Transverse colon (tissue), 4 donors: ENCODE measurements around the gene ZNF600.
"Not testable (repeated sequence)": the region's sequence is repeated elsewhere in the genome, so short reads cannot be mapped to it uniquely, and the experiment has no call there.

Experiments used
- POLR2A ChIP-seq: fragments of 450-650 bp; IDR thresholded peaks from one replicate; pipeline ENCODE4 v1.6.1; 2016; ENCODE audit warnings: antibody characterized with exemption, mild to moderate bottlenecking, moderate library complexity
- POLR2AphosphoS5 ChIP-seq, 3 donors: sonication (generic); formaldehyde crosslinking; IDR thresholded peaks; one replicate each; pipeline ENCODE4 v1.6.1; 2016; ENCODE audit warnings: antibody characterized with exemption in 3 of 3
- TF ChIP-seq, protein P1 (sequence below), 5 experiments: fragments of 200-600 bp in 3 of 5; fragments of 450-650 bp in 2 of 5; sonication (generic) in 3 of 5; IDR thresholded peaks; 1 replicate in 2 of 5; 2 replicates in 3 of 5; pipeline ENCODE4 v1.5.1; 2016 to 2017; ENCODE audit warnings: antibody characterized with exemption in 5 of 5, inconsistent platforms in 3 of 5, mild to moderate bottlenecking in 2 of 5, moderate library complexity in 1 of 5

DNA sequence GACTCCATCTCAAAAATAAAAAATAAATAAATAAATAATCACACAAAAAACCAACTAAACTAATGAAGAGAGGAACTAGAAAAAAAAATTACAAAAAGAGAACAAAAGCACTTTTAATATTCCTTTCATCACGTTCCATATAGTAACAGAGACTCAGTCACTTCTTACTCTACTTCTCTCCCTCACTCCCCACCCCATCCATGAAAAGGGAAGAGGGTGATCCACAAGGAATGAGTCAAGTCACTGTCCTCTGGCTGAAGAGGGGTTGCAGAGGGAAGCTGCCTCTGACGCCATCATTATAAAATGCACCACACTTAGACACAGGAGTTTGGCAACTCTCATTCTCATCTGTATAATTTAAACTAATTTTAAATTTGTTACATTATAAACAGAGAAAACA, 3.7 kb downstream of the ZNF600 start:
- TF ChIP-seq, protein P1, sequence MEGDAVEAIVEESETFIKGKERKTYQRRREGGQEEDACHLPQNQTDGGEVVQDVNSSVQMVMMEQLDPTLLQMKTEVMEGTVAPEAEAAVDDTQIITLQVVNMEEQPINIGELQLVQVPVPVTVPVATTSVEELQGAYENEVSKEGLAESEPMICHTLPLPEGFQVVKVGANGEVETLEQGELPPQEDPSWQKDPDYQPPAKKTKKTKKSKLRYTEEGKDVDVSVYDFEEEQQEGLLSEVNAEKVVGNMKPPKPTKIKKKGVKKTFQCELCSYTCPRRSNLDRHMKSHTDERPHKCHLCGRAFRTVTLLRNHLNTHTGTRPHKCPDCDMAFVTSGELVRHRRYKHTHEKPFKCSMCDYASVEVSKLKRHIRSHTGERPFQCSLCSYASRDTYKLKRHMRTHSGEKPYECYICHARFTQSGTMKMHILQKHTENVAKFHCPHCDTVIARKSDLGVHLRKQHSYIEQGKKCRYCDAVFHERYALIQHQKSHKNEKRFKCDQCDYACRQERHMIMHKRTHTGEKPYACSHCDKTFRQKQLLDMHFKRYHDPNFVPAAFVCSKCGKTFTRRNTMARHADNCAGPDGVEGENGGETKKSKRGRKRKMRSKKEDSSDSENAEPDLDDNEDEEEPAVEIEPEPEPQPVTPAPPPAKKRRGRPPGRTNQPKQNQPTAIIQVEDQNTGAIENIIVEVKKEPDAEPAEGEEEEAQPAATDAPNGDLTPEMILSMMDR (IDR thresholded peaks at IDR 0.05) = not testable (repeated sequence)
- not testable (repeated sequence) for TF ChIP-seq POLR2AphosphoS5 (IDR thresholded peaks at IDR 0.05); POLR2A
